HepG2 (cell line): ENCODE measurements around the gene PRICKLE3. TPM values are rescaled to one million over a fixed set of nuclear protein-coding genes. Genes with fewer than 3 reads are reported as not detected.

Experiments
- FOSL1 ChIP-seq: sonication (generic); formaldehyde crosslinking; IDR thresholded peaks from 2 replicates; pipeline ENCODE4 v1.9.0; 2021; ENCODE audit warnings: missing genetic modification reagents, borderline replicate concordance
- GLI4 ChIP-seq: sonication (generic); formaldehyde crosslinking; IDR thresholded peaks from 2 replicates; pipeline ENCODE4 v1.5.1; 2020; ENCODE audit warnings: missing genetic modification reagents, mild to moderate bottlenecking, moderate library complexity, borderline replicate concordance
- HOXA3 ChIP-seq: sonication (generic); formaldehyde crosslinking; IDR thresholded peaks from 2 replicates; pipeline ENCODE4 v1.5.0; 2020; ENCODE audit warnings: missing genetic modification reagents
- KAT2B ChIP-seq: fragments of 150-350 bp; IDR thresholded peaks from 2 replicates; pipeline ENCODE4 v1.6.1; 2014; ENCODE audit warnings: low read depth, low read length, borderline replicate concordance
- KLF12 ChIP-seq: sonication (generic); formaldehyde crosslinking; IDR thresholded peaks from 2 replicates; pipeline ENCODE4 v1.4.0; 2020; ENCODE audit warnings: missing genetic modification reagents, borderline replicate concordance
- MAFK ChIP-seq, 2 experiments: IDR thresholded peaks in 1 of 2; conservative IDR thresholded peaks in 1 of 2; 2 replicates each; pipeline ENCODE4 v1.6.1; 2011; ENCODE audit warnings: improper control_type of control experiment in 2 of 2, low read length in 2 of 2
- ZFP62 ChIP-seq: sonication (generic); formaldehyde crosslinking; IDR thresholded peaks from 2 replicates; pipeline ENCODE4 v1.4.0; 2020; ENCODE audit warnings: missing genetic modification reagents
- ZNF121 ChIP-seq: sonication (generic); formaldehyde crosslinking; IDR thresholded peaks from 2 replicates; pipeline ENCODE4 v1.5.0; 2020; ENCODE audit warnings: mild to moderate bottlenecking, missing genetic modification reagents
- ZNF350 ChIP-seq: sonication (generic); formaldehyde crosslinking; IDR thresholded peaks from 2 replicates; pipeline ENCODE4 v1.4.0; 2020; ENCODE audit warnings: mild to moderate bottlenecking, low read depth, missing genetic modification reagents, borderline replicate concordance
- ZNF577 ChIP-seq: sonication (generic); formaldehyde crosslinking; IDR thresholded peaks from 2 replicates; pipeline ENCODE4 v1.4.0; 2020; ENCODE audit warnings: mild to moderate bottlenecking, low read depth, missing genetic modification reagents, borderline replicate concordance
- ZNF773 ChIP-seq: sonication (generic); formaldehyde crosslinking; IDR thresholded peaks from 2 replicates; pipeline ENCODE4 v1.4.0; 2020; ENCODE audit warnings: missing genetic modification reagents, borderline replicate concordance
- polyA plus RNA-seq, 8 experiments: library from polyadenylated mRNA; depleted of rRNA in 3 of 8; stranded (reverse) in 7 of 8; unstranded in 1 of 8; fragments of >200 nt; fragmentation: Illumina TruSeq in 4 of 8; extraction: Trizol in 4 of 8; gene quantifications; 2 replicates each; pipeline versions ENCODE4 v1.2.1 to v1.2.3, GENCODE V29; 2011 to 2016; ENCODE audit warnings: low read depth in 4 of 8, missing spikeins in 1 of 8, mixed read lengths in 1 of 8; ENCODE audit not compliant: insufficient read depth in 1 of 8
- total RNA-seq, 5 experiments: library from RNA; depleted of rRNA; stranded (reverse); fragments of >200 nt; fragmentation: Illumina TruSeq; extraction: Trizol; gene quantifications; 2 replicates each; pipeline ENCODE4 v1.2.3, GENCODE V29; 2016; ENCODE audit warnings: low read depth in 1 of 5
- TF ChIP-seq, protein P1 (sequence below), 2 experiments: sonication (generic) in 1 of 2; formaldehyde crosslinking in 1 of 2; IDR thresholded peaks; 2 replicates each; pipeline versions ENCODE4 v1.4.0 to v1.6.1; 2018 to 2020; ENCODE audit warnings: missing genetic modification reagents in 2 of 2, borderline replicate concordance in 1 of 2, low read depth in 1 of 2, mild to moderate bottlenecking in 1 of 2, missing biosample characterization in 1 of 2
- TF ChIP-seq, protein P2 (sequence below): sonication (generic); formaldehyde crosslinking; IDR thresholded peaks from 2 replicates; pipeline ENCODE4 v1.5.1; 2020; ENCODE audit warnings: mild to moderate bottlenecking, missing genetic modification reagents, borderline replicate concordance
- TF ChIP-seq, protein P3 (sequence below), 2 experiments: sonication (generic) in 1 of 2; formaldehyde crosslinking in 1 of 2; IDR thresholded peaks; 2 replicates each; pipeline versions ENCODE4 v1.6.1 to v1.9.0; 2014 to 2022; ENCODE audit warnings: antibody characterized with exemption in 1 of 2, borderline replicate concordance in 1 of 2, inconsistent platforms in 1 of 2, low read depth in 1 of 2, missing genetic modification reagents in 1 of 2

Gene PRICKLE3
- total and polyA plus RNA-seq, 2 of the 13 experiments (the other 11 are each of a cell fraction or from before 2014, with no cell fraction given) = 2.6 TPM

DNA sequence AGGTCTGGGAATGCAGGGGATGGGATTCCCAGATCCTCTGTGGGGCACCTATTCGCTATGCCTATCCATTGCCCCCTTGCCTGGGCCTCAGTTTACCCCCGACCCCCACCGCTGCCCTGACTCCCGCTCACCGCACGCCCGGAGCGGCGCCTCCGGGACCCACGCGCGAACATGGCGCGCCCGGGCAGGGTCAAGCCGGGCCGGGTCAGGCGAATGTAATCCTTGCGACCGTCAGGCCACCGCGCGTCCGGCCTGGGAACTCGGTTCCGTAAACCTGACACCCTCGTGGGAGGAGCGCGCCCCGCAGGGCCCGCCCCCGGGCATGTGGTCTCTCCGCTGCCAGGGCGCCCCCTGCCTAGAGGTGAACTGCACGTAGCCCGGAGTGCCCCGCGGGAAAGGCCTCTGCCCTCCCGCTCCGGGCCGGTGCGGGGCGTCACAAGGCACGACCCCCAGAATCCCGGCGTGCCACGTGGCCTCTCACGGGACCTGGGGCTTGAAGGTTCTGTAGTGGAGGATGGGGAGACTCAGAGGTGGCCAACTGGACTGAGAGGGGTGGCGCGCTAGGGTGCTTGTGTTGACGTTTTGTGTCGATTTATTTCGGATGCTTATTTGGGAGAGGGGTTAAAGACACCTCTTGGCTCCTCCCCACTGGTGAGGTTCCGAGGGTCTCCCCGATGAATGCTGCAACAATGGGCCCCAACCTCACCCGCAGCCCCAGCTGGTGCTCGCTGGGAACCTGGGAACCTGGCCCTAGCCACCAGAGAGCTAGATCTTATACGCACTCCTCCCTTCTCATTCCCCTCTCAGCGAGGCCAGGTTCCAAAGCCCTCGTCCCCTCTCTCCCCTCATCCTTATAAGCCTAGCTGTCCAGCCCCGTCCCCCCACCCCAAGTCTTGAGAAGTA lies at the start of gene PRICKLE3 (continued):
- TF ChIP-seq, protein P1, sequence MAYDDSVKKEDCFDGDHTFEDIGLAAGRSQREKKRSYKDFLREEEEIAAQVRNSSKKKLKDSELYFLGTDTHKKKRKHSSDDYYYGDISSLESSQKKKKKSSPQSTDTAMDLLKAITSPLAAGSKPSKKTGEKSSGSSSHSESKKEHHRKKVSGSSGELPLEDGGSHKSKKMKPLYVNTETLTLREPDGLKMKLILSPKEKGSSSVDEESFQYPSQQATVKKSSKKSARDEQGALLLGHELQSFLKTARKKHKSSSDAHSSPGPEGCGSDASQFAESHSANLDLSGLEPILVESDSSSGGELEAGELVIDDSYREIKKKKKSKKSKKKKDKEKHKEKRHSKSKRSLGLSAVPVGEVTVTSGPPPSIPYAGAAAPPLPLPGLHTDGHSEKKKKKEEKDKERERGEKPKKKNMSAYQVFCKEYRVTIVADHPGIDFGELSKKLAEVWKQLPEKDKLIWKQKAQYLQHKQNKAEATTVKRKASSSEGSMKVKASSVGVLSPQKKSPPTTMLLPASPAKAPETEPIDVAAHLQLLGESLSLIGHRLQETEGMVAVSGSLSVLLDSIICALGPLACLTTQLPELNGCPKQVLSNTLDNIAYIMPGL (CRISPR knock-in tag; IDR thresholded peaks at IDR 0.05; ENCODE audit: borderline replicate concordance in 1 of 2, low read depth in 1 of 2) = peak; percentile 29 to 55; a peak in 3 of 4 replicates
- no peak for TF ChIP-seq ZNF121
- no peak for TF ChIP-seq FOSL1 (CRISPR knock-in tag)
- no peak for TF ChIP-seq ZNF577 (CRISPR knock-in tag)
- TF ChIP-seq, protein P2, sequence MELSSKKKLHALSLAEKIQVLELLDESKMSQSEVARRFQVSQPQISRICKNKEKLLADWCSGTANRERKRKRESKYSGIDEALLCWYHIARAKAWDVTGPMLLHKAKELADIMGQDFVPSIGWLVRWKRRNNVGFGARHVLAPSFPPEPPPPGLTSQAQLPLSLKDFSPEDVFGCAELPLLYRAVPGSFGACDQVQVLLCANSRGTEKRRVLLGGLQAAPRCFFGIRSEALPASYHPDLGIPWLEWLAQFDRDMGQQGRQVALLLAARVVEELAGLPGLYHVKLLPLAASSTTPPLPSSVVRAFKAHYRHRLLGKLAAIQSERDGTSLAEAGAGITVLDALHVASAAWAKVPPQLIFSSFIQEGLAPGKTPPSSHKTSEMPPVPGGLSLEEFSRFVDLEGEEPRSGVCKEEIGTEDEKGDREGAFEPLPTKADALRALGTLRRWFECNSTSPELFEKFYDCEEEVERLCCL (CRISPR knock-in tag) = no peak
- no peak for TF ChIP-seq ZNF350
- no peak for TF ChIP-seq KLF12 (CRISPR knock-in tag)
- peak; percentile 70 for TF ChIP-seq HOXA3 (CRISPR knock-in tag)
- TF ChIP-seq ZFP62 (CRISPR knock-in tag) = no peak
- TF ChIP-seq, protein P3, sequence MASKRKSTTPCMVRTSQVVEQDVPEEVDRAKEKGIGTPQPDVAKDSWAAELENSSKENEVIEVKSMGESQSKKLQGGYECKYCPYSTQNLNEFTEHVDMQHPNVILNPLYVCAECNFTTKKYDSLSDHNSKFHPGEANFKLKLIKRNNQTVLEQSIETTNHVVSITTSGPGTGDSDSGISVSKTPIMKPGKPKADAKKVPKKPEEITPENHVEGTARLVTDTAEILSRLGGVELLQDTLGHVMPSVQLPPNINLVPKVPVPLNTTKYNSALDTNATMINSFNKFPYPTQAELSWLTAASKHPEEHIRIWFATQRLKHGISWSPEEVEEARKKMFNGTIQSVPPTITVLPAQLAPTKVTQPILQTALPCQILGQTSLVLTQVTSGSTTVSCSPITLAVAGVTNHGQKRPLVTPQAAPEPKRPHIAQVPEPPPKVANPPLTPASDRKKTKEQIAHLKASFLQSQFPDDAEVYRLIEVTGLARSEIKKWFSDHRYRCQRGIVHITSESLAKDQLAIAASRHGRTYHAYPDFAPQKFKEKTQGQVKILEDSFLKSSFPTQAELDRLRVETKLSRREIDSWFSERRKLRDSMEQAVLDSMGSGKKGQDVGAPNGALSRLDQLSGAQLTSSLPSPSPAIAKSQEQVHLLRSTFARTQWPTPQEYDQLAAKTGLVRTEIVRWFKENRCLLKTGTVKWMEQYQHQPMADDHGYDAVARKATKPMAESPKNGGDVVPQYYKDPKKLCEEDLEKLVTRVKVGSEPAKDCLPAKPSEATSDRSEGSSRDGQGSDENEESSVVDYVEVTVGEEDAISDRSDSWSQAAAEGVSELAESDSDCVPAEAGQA (IDR thresholded peaks at IDR 0.05; ENCODE audit: low read depth) = no peak
- TF ChIP-seq, protein P3 (CRISPR knock-in tag; IDR thresholded peaks at IDR 0.05; ENCODE audit: borderline replicate concordance) = no peak
- TF ChIP-seq KAT2B = no peak
- no peak for TF ChIP-seq MAFK (conservative IDR thresholded peaks at IDR 0.05 in 1 of 2, IDR thresholded peaks at IDR 0.05 in 1 of 2; ENCODE audit: low read length in 2 of 2)
- no peak for TF ChIP-seq GLI4 (CRISPR knock-in tag)
- TF ChIP-seq ZNF773 = no peak
